NOMO-1 (cell line): Measurements from ENCODE around the gene LRRC4C.

Source experiments
- DNase-seq, 2 experiments: peaks; one replicate each; lab custom pipeline; 2025; ENCODE audit not compliant: unreplicated experiment in 2 of 2; lab: John Stamatoyannopoulos, UW

Gene LRRC4C

GRCh38 chr11:40274017-40274416 is 1185.4 kb downstream of the LRRC4C start:
- no peak for DNase-seq

- no peak for DNase-seq
Observed at GRCh38 chr11:40273192-40273732, 1186.2 kb downstream of the LRRC4C start.

GRCh38 chr11:40271361-40271760 is 1188.1 kb downstream of the LRRC4C start:
- no peak for DNase-seq

- no peak for DNase-seq
Observed at GRCh38 chr11:40269865-40270264, 1189.6 kb downstream of the LRRC4C start.

- no peak for DNase-seq
Observed at GRCh38 chr11:40268551-40268950, 1190.9 kb downstream of the LRRC4C start.

- DNase-seq = no peak
Observed at GRCh38 chr11:40255457-40255856, 1204.0 kb downstream of the LRRC4C start.

- DNase-seq = no peak
Observed at GRCh38 chr11:40253166-40253565, 1206.3 kb downstream of the LRRC4C start.

- no peak for DNase-seq
Observed at GRCh38 chr11:40252236-40252635, 1207.2 kb downstream of the LRRC4C start.

GRCh38 chr11:40246983-40247382 is 1212.5 kb downstream of the LRRC4C start:
- no peak for DNase-seq

GRCh38 chr11:40241524-40242051 is 1217.9 kb downstream of the LRRC4C start:
- no peak for DNase-seq

GRCh38 chr11:40240284-40240683 is 1219.2 kb downstream of the LRRC4C start:
- no peak for DNase-seq

GRCh38 chr11:40236526-40236925 is 1222.9 kb downstream of the LRRC4C start:
- DNase-seq = no peak

- DNase-seq = no peak
Observed at GRCh38 chr11:40235841-40236240, 1223.6 kb downstream of the LRRC4C start.

GRCh38 chr11:40230821-40231220 is 1228.6 kb downstream of the LRRC4C start:
- DNase-seq = no peak

- DNase-seq = no peak
Observed at GRCh38 chr11:40228662-40229061, 1230.8 kb downstream of the LRRC4C start.

GRCh38 chr11:40227730-40228129 is 1231.7 kb downstream of the LRRC4C start:
- no peak for DNase-seq

GRCh38 chr11:40226654-40227053 is 1232.8 kb downstream of the LRRC4C start:
- DNase-seq = no peak

- DNase-seq = no peak
Observed at GRCh38 chr11:40223596-40224330, 1235.7 kb downstream of the LRRC4C start.

- DNase-seq = no peak
Observed at GRCh38 chr11:40219401-40219800, 1240.1 kb downstream of the LRRC4C start.

- no peak for DNase-seq
Observed at GRCh38 chr11:40215556-40215955, 1243.9 kb downstream of the LRRC4C start.

GRCh38 chr11:40207416-40207815 is 1252.0 kb downstream of the LRRC4C start:
- DNase-seq = no peak

- no peak for DNase-seq
Observed at GRCh38 chr11:40204228-40204627, 1255.2 kb downstream of the LRRC4C start.
